AG09319 (cell line): ENCODE measurements around the gene TOP1.
A peak's percentile ranks its signal among the peaks of the same experiment; 100 is the strongest.

ENCODE experiments used
- DNase-seq: peaks from one replicate; pipeline ENCODE4 v3.0.0-alpha.2; 2010; ENCODE audit warnings: low read depth; ENCODE audit errors: extremely low read depth
- TF ChIP-seq, protein P1 (sequence below): IDR thresholded peaks from 2 replicates; pipeline ENCODE4 v1.5.1; 2011; ENCODE audit warnings: low read depth, mild to moderate bottlenecking, inconsistent platforms, low read length, moderate library complexity

The TOP1 gene

GRCh38 chr20:40984496-40984895, 44.1 kb upstream of the TOP1 start:
- no peak for DNase-seq
- TF ChIP-seq, protein P1, sequence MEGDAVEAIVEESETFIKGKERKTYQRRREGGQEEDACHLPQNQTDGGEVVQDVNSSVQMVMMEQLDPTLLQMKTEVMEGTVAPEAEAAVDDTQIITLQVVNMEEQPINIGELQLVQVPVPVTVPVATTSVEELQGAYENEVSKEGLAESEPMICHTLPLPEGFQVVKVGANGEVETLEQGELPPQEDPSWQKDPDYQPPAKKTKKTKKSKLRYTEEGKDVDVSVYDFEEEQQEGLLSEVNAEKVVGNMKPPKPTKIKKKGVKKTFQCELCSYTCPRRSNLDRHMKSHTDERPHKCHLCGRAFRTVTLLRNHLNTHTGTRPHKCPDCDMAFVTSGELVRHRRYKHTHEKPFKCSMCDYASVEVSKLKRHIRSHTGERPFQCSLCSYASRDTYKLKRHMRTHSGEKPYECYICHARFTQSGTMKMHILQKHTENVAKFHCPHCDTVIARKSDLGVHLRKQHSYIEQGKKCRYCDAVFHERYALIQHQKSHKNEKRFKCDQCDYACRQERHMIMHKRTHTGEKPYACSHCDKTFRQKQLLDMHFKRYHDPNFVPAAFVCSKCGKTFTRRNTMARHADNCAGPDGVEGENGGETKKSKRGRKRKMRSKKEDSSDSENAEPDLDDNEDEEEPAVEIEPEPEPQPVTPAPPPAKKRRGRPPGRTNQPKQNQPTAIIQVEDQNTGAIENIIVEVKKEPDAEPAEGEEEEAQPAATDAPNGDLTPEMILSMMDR = no peak

GRCh38 chr20:40986774-40987173, 41.8 kb upstream of the TOP1 start:
- DNase-seq = no peak
- TF ChIP-seq, protein P1 = no peak

DNA sequence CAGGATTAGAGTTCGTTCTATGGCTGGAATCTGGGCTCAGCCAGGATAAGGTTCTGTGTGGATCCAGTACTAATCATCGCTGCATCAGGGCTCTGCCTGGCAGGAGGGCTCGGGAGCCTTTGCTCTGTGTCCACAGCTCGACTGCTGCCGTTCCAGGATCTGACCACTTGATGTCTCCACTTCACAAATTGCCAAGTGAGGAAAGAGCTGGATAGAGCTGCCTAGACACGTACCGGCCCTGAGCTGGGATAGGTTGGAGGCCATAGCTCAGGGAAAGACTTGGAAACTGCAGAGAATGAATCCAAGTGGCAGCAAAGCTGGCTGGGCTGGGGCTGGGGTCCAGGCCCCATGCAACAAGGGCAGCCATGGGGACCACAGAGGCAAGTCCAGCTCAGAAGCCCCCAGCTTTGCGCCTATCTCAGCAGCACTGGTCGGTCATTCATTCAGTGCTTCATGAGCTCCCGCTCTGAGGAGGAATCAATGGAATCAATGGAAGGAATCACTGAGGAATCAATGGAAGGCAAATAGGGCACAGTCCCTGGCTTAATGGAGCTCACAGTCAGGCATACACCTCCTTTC, 38.0 kb upstream of the TOP1 start:
- DNase-seq = peak; percentile 59
- TF ChIP-seq, protein P1 = peak; percentile 97

- TF ChIP-seq, protein P1 = no peak
- no peak for DNase-seq
Observed at GRCh38 chr20:40991181-40991889, 37.3 kb upstream of the TOP1 start.

DNA sequence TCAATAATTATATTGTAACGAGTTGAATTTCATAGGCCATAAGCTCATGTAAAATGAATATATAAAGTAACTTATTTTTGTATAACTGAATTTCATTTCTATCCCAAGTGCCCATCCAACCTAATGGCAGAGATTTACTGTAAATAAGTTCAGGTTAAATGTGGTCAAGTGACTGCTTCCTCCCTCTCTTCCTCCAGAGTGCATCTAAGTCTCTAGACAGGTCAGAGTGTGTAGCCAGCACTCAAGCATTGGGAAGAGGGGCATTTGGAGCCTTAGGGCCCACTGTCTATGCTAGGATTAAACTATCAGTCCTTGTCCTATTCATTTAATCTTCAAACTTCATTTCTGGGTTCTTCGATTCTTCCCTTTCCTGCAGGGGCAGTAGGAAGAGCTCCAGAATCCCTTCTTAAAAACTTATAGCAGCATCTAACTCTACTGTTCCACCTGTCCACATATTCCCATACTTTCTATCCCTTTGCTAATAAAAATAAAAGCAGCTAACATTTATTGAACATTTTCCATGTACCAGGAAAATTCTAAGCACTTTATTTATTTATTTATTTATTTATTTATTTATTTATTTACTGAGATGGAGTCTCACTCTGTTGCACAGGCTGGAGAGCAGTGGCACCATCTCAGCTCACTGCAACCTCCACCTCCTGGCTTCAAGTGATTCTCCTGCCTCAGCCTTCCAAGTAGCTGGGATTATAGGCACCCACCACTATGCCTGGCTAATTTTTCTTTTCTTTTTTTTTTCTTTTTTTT, 36.1 kb upstream of the TOP1 start:
- TF ChIP-seq, protein P1 = no peak
- no peak for DNase-seq

- no peak for DNase-seq
Observed at GRCh38 chr20:40993794-40994540, 34.7 kb upstream of the TOP1 start.

More at GRCh38 chr20:40993794-40994540, 34.7 kb upstream of the TOP1 start:
- TF ChIP-seq, protein P1 = no peak
